A549 (cell line): ENCODE measurements around the gene DDX20. TPM values are rescaled to one million over a fixed set of nuclear protein-coding genes. Genes with fewer than 3 reads are reported as not detected.

ENCODE experiments used
- ATAC-seq, 2 experiments: fragments of 200-7000 bp in 1 of 2; fragments of >200 bp in 1 of 2; cut with Nextera tagmentation in 1 of 2; cut with Tn5 transposase in 1 of 2; 3 replicates each; pipeline versions ENCODE4 v1.8.0 to v1.9.1; 2018 to 2020; ENCODE audit warnings: mild to moderate bottlenecking in 1 of 2, moderate library complexity in 1 of 2
- CTCF ChIA-PET: fragments of 300-600 bp; sonication (Branson Sonifier 250); formaldehyde crosslinking; extraction: SDS; loops from one replicate; lab custom pipeline; 2021; ENCODE audit warnings: antibody characterized with exemption, inconsistent platforms; lab: Yijun Ruan, JAX
- POLR2A ChIA-PET: fragments of 350-600 bp; formaldehyde crosslinking; extraction: SDS; loops from one replicate; lab custom pipeline; 2021; ENCODE audit warnings: antibody characterized with exemption, inconsistent platforms; lab: Yijun Ruan, JAX
- DNase-seq, 2 experiments: peaks; one replicate each; pipeline versions ENCODE4 v3.0.0 to v3.0.0-alpha.2; 2011 to 2016; ENCODE audit warnings: low read depth in 1 of 2, low spot score in 1 of 2
- FAIRE-seq: peaks from 2 replicates; lab custom pipeline; 2011; peaks lifted over from hg19 to GRCh38; lab: Jason Lieb, UNC
- H3K27ac ChIP-seq, 2 experiments: fragments of >200 bp; sonication (Bioruptor Twin); formaldehyde crosslinking; 3 replicates each; pipeline ENCODE4 v1.5.1; 2016 to 2017
- H3K4me1 ChIP-seq: fragments of >200 bp; sonication (Bioruptor Twin); formaldehyde crosslinking; 3 replicates; pipeline ENCODE4 v1.6.1; 2016
- H3K4me2 ChIP-seq: fragments of >200 bp; sonication (Bioruptor Twin); formaldehyde crosslinking; 3 replicates; pipeline ENCODE4 v1.6.1; 2016
- H3K4me3 ChIP-seq: fragments of >200 bp; sonication (Bioruptor Twin); formaldehyde crosslinking; 3 replicates; pipeline ENCODE4 v1.5.1; 2016
- H3K9me3 ChIP-seq: fragments of >200 bp; sonication (Bioruptor Twin); formaldehyde crosslinking; 3 replicates; pipeline ENCODE4 v1.6.1; 2016
- ATOH8 ChIP-seq: fragments of 250-450 bp; sonication (Bioruptor Pico); IDR thresholded peaks from 2 replicates; pipeline ENCODE4 v1.5.0; 2020; ENCODE audit warnings: low read depth, mild to moderate bottlenecking, moderate library complexity
- CBX2 ChIP-seq: fragments of 200-600 bp; sonication (generic); IDR thresholded peaks from 2 replicates; pipeline ENCODE4 v1.6.1; 2016; ENCODE audit warnings: low read depth, mild to moderate bottlenecking, borderline replicate concordance
- CTCF ChIP-seq: fragments of >200 bp; sonication (Bioruptor Twin); formaldehyde crosslinking; IDR thresholded peaks from 3 replicates; pipeline ENCODE4 v1.5.1; 2016
- E2F6 ChIP-seq: IDR thresholded peaks from 2 replicates; pipeline ENCODE4 v1.6.1; 2012; ENCODE audit warnings: low read depth, borderline replicate concordance
- ELK1 ChIP-seq: fragments of 150-350 bp; IDR thresholded peaks from 2 replicates; pipeline ENCODE4 v1.6.1; 2014; ENCODE audit warnings: low read depth, mild to moderate bottlenecking, low read length
- EP300 ChIP-seq, 2 experiments: fragments of >200 bp; sonication (Bioruptor Twin); formaldehyde crosslinking; IDR thresholded peaks; 2 replicates in 1 of 2; 3 replicates in 1 of 2; pipeline ENCODE4 v1.6.1; 2016 to 2017
- ESRRA ChIP-seq: fragments of 150-350 bp; IDR thresholded peaks from 2 replicates; pipeline ENCODE4 v1.6.1; 2014; ENCODE audit warnings: mild to moderate bottlenecking, low read length, borderline replicate concordance
- FOSB ChIP-seq: fragments of 250-450 bp; sonication (Bioruptor Pico); IDR thresholded peaks from 2 replicates; pipeline ENCODE4 v1.5.0; 2020; ENCODE audit warnings: mild to moderate bottlenecking, moderate library complexity
- FOSL2 ChIP-seq, 2 experiments: fragments of 450-650 bp in 1 of 2; fragments of >200 bp in 1 of 2; sonication (Bioruptor Twin) in 1 of 2; formaldehyde crosslinking; IDR thresholded peaks; 2 replicates each; pipeline versions ENCODE4 v1.5.0 to v1.6.1; 2016 to 2020; ENCODE audit warnings: mild to moderate bottlenecking in 1 of 2, moderate library complexity in 1 of 2
- FOXS1 ChIP-seq: fragments of 250-450 bp; sonication (Bioruptor Pico); IDR thresholded peaks from 2 replicates; pipeline ENCODE4 v1.5.0; 2020; ENCODE audit warnings: mild to moderate bottlenecking, moderate library complexity
- GATA3 ChIP-seq: IDR thresholded peaks from 2 replicates; pipeline ENCODE4 v1.6.1; 2012; ENCODE audit warnings: borderline replicate concordance
- HDAC2 ChIP-seq: fragments of 200-600 bp; sonication (generic); IDR thresholded peaks from 2 replicates; pipeline ENCODE4 v1.6.1; 2016
- KDM1A ChIP-seq: fragments of 200-600 bp; sonication (generic); IDR thresholded peaks from 2 replicates; pipeline ENCODE4 v1.6.1; 2016; ENCODE audit warnings: low read depth, mild to moderate bottlenecking
- MAZ ChIP-seq: fragments of 150-350 bp; IDR thresholded peaks from 2 replicates; pipeline ENCODE4 v1.6.1; 2014; ENCODE audit warnings: antibody characterized with exemption, low read depth, low read length, borderline replicate concordance
- NFE2L2 ChIP-seq: fragments of 150-350 bp; conservative IDR thresholded peaks from 2 replicates; pipeline ENCODE4 v1.6.1; 2014; ENCODE audit warnings: low read length
- NPAS2 ChIP-seq: fragments of 250-450 bp; sonication (Bioruptor Pico); IDR thresholded peaks from 2 replicates; pipeline ENCODE4 v1.8.0; 2022; ENCODE audit warnings: mild to moderate bottlenecking, moderate library complexity, borderline replicate concordance
- PBX3 ChIP-seq: IDR thresholded peaks from 2 replicates; pipeline ENCODE4 v1.6.1; 2012
- PHF8 ChIP-seq: fragments of 200-600 bp; sonication (generic); IDR thresholded peaks from 2 replicates; pipeline ENCODE4 v1.6.1; 2016; ENCODE audit warnings: low read depth, mild to moderate bottlenecking, antibody characterized with exemption, moderate library complexity, borderline replicate concordance
- POLR2A ChIP-seq: IDR thresholded peaks from 2 replicates; pipeline ENCODE4 v1.6.1; 2012; ENCODE audit warnings: mild to moderate bottlenecking, low read length
- RARB ChIP-seq: fragments of 250-450 bp; sonication (Bioruptor Pico); IDR thresholded peaks from 2 replicates; pipeline ENCODE4 v1.8.0; 2021; ENCODE audit warnings: mild to moderate bottlenecking, moderate library complexity
- USF2 ChIP-seq: fragments of 450-650 bp; IDR thresholded peaks from 2 replicates; pipeline ENCODE4 v1.6.1; 2014; ENCODE audit warnings: antibody characterized with exemption
- WGBS: methylation state at CpG from one replicate; pipeline ENCODE4 v1.1.6; 2017; ENCODE audit errors: missing lambda C conversion rate; 5-methylcytosine and 5-hydroxymethylcytosine counted together
- polyA plus RNA-seq, 4 experiments: library from polyadenylated mRNA; depleted of rRNA in 3 of 4; stranded (reverse); fragments of >200 nt; fragmentation: RNase III in 1 of 4; extraction: RNeasy Plus Mini Kit Qiagen cat#74134 plus additional on column Dnase treatment in 1 of 4; gene quantifications; 2 replicates in 3 of 4; 3 replicates in 1 of 4; pipeline ENCODE4 v1.2.3, GENCODE V29; 2011 to 2017

The DDX20 gene
- polyA plus RNA-seq, 2 of the 4 experiments (the other 2 are of a cell fraction), result 8.4 to 13.5 TPM

GRCh38 chr1:111813440-111814304 lies 58.0 kb downstream of the DDX20 start:
- POLR2A ChIA-PET, result no interaction called here

GRCh38 chr1:111814305-111814628 lies 58.6 kb downstream of the DDX20 start:
- TF ChIP-seq EP300 (IDR thresholded peaks at IDR 0.05) (no peak), NFE2L2 (no peak), FOSB (CRISPR knock-in tag) (no peak), GATA3 (no peak), PBX3 (no peak), FOSL2 (IDR thresholded peaks at IDR 0.05) (no peak), FOSL2 (CRISPR knock-in tag; IDR thresholded peaks at IDR 0.05) (no peak), RARB (CRISPR knock-in tag) (no peak), NPAS2 (CRISPR knock-in tag) (no peak), PHF8 (no peak), ATOH8 (CRISPR knock-in tag) (no peak), CTCF (no peak), ESRRA (no peak), KDM1A (no peak), USF2 (no peak), ELK1 (no peak), FOXS1 (CRISPR knock-in tag) (no peak), HDAC2 (no peak)
- no peaks in the 10 kb centered on the region for H3K4me1 ChIP-seq
- H3K4me3 ChIP-seq, result no peak overlapping the region
- H3K4me2 ChIP-seq, result no peak overlapping the region
- FAIRE-seq (no peak), ATAC-seq (no peak), DNase-seq (no peak)
- H3K9me3 ChIP-seq, result no peaks in the 10 kb centered on the region
- POLR2A ChIA-PET, result no interaction called here
- H3K27ac ChIP-seq, result no peak overlapping the region
- WGBS, result 86% methylated on average over 9 of the region's 9 CpGs
- CTCF ChIA-PET, result no interaction called here

More at GRCh38 chr1:111813440-111814304, 58.0 kb downstream of the DDX20 start:
- 37% methylated on average over 16 of the region's 16 CpGs for WGBS
- Histone ChIP-seq H3K4me2 (no peak overlapping the region), H3K9me3 (no peaks in the 10 kb centered on the region), H3K4me1 (no peaks in the 10 kb centered on the region), H3K4me3 (no peak overlapping the region), H3K27ac (no peak overlapping the region)
- TF ChIP-seq CTCF (no peak), FOSB (CRISPR knock-in tag) (no peak), CBX2 (no peak), MAZ (no peak), POLR2A (no peak), E2F6 (no peak)
- ATAC-seq (no peak), FAIRE-seq (no peak), DNase-seq (no peak)
- CTCF ChIA-PET, result interaction anchor here (0.7 kb wide), 1 partner anchor 47 kb away, joined by 3 read pairs; no protein-coding TSS in a partner anchor
